ENCODE results near the gene TERT. TPM values are rescaled to one million over a fixed set of nuclear protein-coding genes. Genes with fewer than 3 reads are reported as not detected.

TERT gene
- total and polyA plus RNA-seq, 2 of the 8 experiments (the other 6 are each of a cell fraction or from before 2014, with no cell fraction given): 13.1 to 23.1 TPM

DNA sequence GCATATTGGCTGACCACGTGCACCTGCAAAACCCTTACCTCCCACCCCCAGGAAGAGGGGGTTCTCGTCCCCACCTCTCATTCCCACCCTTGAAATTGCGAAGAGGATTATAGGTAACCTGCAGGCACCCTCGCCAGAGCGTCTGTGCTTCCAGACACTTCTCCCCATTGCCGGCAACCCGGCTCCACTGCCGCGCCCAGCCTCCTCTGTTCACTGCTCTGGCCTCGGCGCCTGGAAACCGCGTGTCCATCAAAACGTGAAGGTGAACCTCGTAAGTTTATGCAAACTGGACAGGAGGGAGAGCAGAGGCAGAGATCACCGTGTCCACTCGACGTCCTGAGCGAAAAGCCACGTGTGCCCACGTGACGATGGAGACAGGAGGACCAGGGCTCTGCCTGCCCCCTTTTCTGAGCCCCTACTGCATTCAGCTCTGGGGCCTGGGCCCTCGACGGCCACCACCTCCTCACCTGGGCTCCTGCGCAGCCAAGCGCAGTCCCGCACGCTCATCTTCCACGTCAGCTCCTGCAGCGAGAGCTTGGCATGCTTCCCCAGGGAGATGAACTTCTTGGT, 1.9 kb downstream of the TERT start:
- no peak overlapping the region; the same call in 1 of the 2 replicates for H4K8ac ChIP-seq (ENCODE audit: extremely low read depth, insufficient read depth, low read length)

More for the DNA sequence above, 1.9 kb downstream of the TERT start:
- no peak overlapping the region for H3K4me3 ChIP-seq (ENCODE audit: extremely low read depth in 1 of 4, insufficient read depth in 2 of 4, low read depth in 3 of 4, low read length in 4 of 4)
- no peak overlapping the region for H3K4ac ChIP-seq (replicated peaks; ENCODE audit: insufficient read length, low read depth, low read length)
- peaks cover 0 to 4% of the 10 kb centered on the region in 2 experiments; a peak in 1 of 4 replicates for H3K9me3 ChIP-seq (ENCODE audit: insufficient read depth in 2 of 2, low read depth in 1 of 2, low read length in 1 of 2)
- no peak overlapping the region for H2BK120ac ChIP-seq (replicated peaks; ENCODE audit: low read depth, low read length)
- no peak overlapping the region for H2BK20ac ChIP-seq (ENCODE audit: low read length)
- H3K56ac ChIP-seq (replicated peaks; ENCODE audit: insufficient read length, low read depth, low read length): no peak overlapping the region
- H4K5ac ChIP-seq (ENCODE audit: insufficient read length, low read depth, low read length): no peak overlapping the region
- H3K9ac ChIP-seq (replicated peaks in 1 of 4; ENCODE audit: extremely low read depth in 1 of 4, low read depth in 3 of 4, low read length in 3 of 4): no peak overlapping the region
- peaks cover 0 to 8% (median 2%) of the 10 kb centered on the region in 4 experiments; a peak in 4 of 7 replicates for H3K27me3 ChIP-seq (replicated peaks in 1 of 4; ENCODE audit: control insufficient read depth in 3 of 4, extremely low read depth in 1 of 4, insufficient read depth in 3 of 4, low read length in 3 of 4)
- H4K91ac ChIP-seq (replicated peaks; ENCODE audit: insufficient read length, low read length): no peak overlapping the region
- H3K27ac ChIP-seq (ENCODE audit: low read depth, low read length): no peak overlapping the region
- no peak overlapping the region for H2AFZ ChIP-seq (ENCODE audit: low read length)
- H3K4me1 ChIP-seq (replicated peaks in 1 of 4; ENCODE audit: control insufficient read depth in 3 of 4, insufficient read depth in 4 of 4, low read length in 3 of 4): peaks cover 0 to 13% (median 6%) of the 10 kb centered on the region in 4 experiments; a peak in 5 of 7 replicates
- FAIRE-seq (no peak), DNase-seq (ENCODE audit: low read depth in 1 of 2, low spot score in 2 of 2) (peak in 1 of 2 experiments; percentile 42)
- no peak overlapping the region for H2AK5ac ChIP-seq (ENCODE audit: low read depth, low read length)
- POLR2A ChIA-PET (ENCODE audit: partially characterized antibody): interaction anchor here (1.4 to 1.7 kb wide), 3 partner anchors 25 to 90 kb away, joined by 3 to 4 read pairs (median 3); no protein-coding TSS in a partner anchor
- H2BK15ac ChIP-seq (ENCODE audit: low read length): no peak overlapping the region
- peaks cover 0 to 4% (median 0%) of the 10 kb centered on the region in 4 experiments; a peak in 3 of 8 replicates for H3K36me3 ChIP-seq (ENCODE audit: control insufficient read depth in 2 of 4, insufficient read depth in 4 of 4, low read length in 3 of 4)
- no peaks in the 10 kb centered on the region; a peak in 1 of 4 replicates for H3K79me2 ChIP-seq (ENCODE audit: control insufficient read depth in 1 of 2, insufficient read depth in 2 of 2, low read length in 2 of 2)
- CTCF ChIA-PET (ENCODE audit: partially characterized antibody): interaction anchor here (0.7 to 1.6 kb wide), 3 partner anchors 9 to 366 kb away, joined by 3 read pairs; no protein-coding TSS in a partner anchor
- no peak overlapping the region for H3K23ac ChIP-seq (ENCODE audit: insufficient read length)
- H3K18ac ChIP-seq (ENCODE audit: extremely low read depth, low read length): no peak overlapping the region
- H3K14ac ChIP-seq (ENCODE audit: insufficient read length): no peak overlapping the region
- H3K23me2 ChIP-seq (ENCODE audit: low read depth, low read length): peaks cover 14% of the 10 kb centered on the region; the same call in 1 of the 2 replicates
- peaks cover 4% of the 10 kb centered on the region for H3K79me1 ChIP-seq (ENCODE audit: low read depth, low read length)
- peaks cover 4 to 16% of the 10 kb centered on the region in 2 experiments for H4K20me1 ChIP-seq (replicated peaks in 1 of 2; ENCODE audit: control insufficient read depth in 1 of 2, insufficient read depth in 2 of 2, low read length in 2 of 2)
- H3K4me2 ChIP-seq (ENCODE audit: insufficient read depth in 1 of 2, low read depth in 2 of 2, low read length in 2 of 2): no peak overlapping the region; a peak in 1 of 4 replicates
- H2BK12ac ChIP-seq (ENCODE audit: low read depth, low read length): no peak overlapping the region; the same call in 1 of the 2 replicates
- H2BK5ac ChIP-seq (ENCODE audit: low read depth, low read length): no peak overlapping the region
- TF ChIP-seq TAF7 (optimal IDR thresholded peaks at IDR 0.05; ENCODE audit: borderline replicate concordance, low read depth, low read length) (no peak), BCL11A (IDR thresholded peaks at IDR 0.05; ENCODE audit: low read depth in 2 of 2, low read length in 2 of 2) (no peak), POLR2A (IDR thresholded peaks at IDR 0.05; ENCODE audit: control extremely low read depth in 1 of 2, low read depth in 2 of 2, low read length in 2 of 2) (no peak)
- TF ChIP-seq, protein P1, sequence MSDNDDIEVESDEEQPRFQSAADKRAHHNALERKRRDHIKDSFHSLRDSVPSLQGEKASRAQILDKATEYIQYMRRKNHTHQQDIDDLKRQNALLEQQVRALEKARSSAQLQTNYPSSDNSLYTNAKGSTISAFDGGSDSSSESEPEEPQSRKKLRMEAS (IDR thresholded peaks at IDR 0.05): no peak
- TF ChIP-seq, protein P2, sequence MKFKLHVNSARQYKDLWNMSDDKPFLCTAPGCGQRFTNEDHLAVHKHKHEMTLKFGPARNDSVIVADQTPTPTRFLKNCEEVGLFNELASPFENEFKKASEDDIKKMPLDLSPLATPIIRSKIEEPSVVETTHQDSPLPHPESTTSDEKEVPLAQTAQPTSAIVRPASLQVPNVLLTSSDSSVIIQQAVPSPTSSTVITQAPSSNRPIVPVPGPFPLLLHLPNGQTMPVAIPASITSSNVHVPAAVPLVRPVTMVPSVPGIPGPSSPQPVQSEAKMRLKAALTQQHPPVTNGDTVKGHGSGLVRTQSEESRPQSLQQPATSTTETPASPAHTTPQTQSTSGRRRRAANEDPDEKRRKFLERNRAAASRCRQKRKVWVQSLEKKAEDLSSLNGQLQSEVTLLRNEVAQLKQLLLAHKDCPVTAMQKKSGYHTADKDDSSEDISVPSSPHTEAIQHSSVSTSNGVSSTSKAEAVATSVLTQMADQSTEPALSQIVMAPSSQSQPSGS (IDR thresholded peaks at IDR 0.05; ENCODE audit: low read length): no peak
- WGBS, 2 experiments (ENCODE audit: extremely low coverage in 1 of 2, insufficient coverage in 1 of 2, insufficient read length in 1 of 2, insufficient replicate concordance in 2 of 2, low coverage in 1 of 2, low lambda C conversion rate in 2 of 2, missing lambda C conversion rate in 1 of 2): 90% methylated on average over 26 of the region's 30 CpGs; no CpG with 5 or more reads in 1 of the 2 experiments
